ENCODE data around the gene SMAD6.

GRCh38 chr15:66751579-66751978 is 49.5 kb downstream of the SMAD6 start:
- TF ChIP-seq CTCF (conservative IDR thresholded peaks at IDR 0.05) (no peak), ZFX (IDR thresholded peaks at IDR 0.05) (no peak)
